ENCODE measurements around the gene NOXO1. TPM values are rescaled to one million over a fixed set of nuclear protein-coding genes. Genes with fewer than 3 reads are reported as not detected.

NOXO1 gene
- total RNA-seq, 2 donors from 2014 or later, result not detected

GRCh38 chr16:1949507-1949906 lies 31.8 kb downstream of the NOXO1 start:
- Histone ChIP-seq H3K27ac (no peak overlapping the region), H3K36me3 (no peaks in the 10 kb centered on the region), H3K9me3 (no peaks in the 10 kb centered on the region), H3K4me1 (ENCODE audit: control insufficient read depth in 1 of 2, low read depth in 2 of 2) (no peaks in the 10 kb centered on the region), H3K27me3 (replicated peaks; ENCODE audit: insufficient read depth) (no peaks in the 10 kb centered on the region), H3K4me3 (no peak overlapping the region)
- no peak for DNase-seq (ENCODE audit: low spot score)
- no peak for TF ChIP-seq CTCF (IDR thresholded peaks at IDR 0.05)
- no peak for ATAC-seq (ENCODE audit: insufficient number of reproducible peaks, low FRiP score, low read depth)

GRCh38 chr16:1947369-1947670 lies 33.9 kb downstream of the NOXO1 start:
- ATAC-seq (ENCODE audit: insufficient number of reproducible peaks, low FRiP score, low read depth) (no peak), DNase-seq (ENCODE audit: low spot score) (no peak)
- Histone ChIP-seq H3K4me3 (no peak overlapping the region), H3K27ac (no peak overlapping the region), H3K9me3 (no peaks in the 10 kb centered on the region), H3K27me3 (replicated peaks; ENCODE audit: insufficient read depth) (no peaks in the 10 kb centered on the region), H3K36me3 (no peaks in the 10 kb centered on the region), H3K4me1 (ENCODE audit: control insufficient read depth in 1 of 2, low read depth in 2 of 2) (peaks cover 0 to 2% of the 10 kb centered on the region in 2 donors)
- no peak for TF ChIP-seq CTCF (IDR thresholded peaks at IDR 0.05)

GRCh38 chr16:1946495-1947368 lies 34.5 kb downstream of the NOXO1 start:
- no peak for ATAC-seq (ENCODE audit: insufficient number of reproducible peaks, low FRiP score, low read depth)
- H3K27ac ChIP-seq, result no peak overlapping the region
- H3K4me3 ChIP-seq, result no peak overlapping the region
- peaks cover 3 to 8% of the 10 kb centered on the region in 2 donors for H3K4me1 ChIP-seq (ENCODE audit: control insufficient read depth in 1 of 2, low read depth in 2 of 2)
- H3K27me3 ChIP-seq (replicated peaks; ENCODE audit: insufficient read depth), result no peaks in the 10 kb centered on the region
- no peak for TF ChIP-seq CTCF (IDR thresholded peaks at IDR 0.05)
- H3K36me3 ChIP-seq, result no peaks in the 10 kb centered on the region
- no peak for DNase-seq (ENCODE audit: low spot score)
- H3K9me3 ChIP-seq, result no peaks in the 10 kb centered on the region

- DNase-seq (ENCODE audit: low spot score) (no peak), ATAC-seq (ENCODE audit: insufficient number of reproducible peaks, low FRiP score, low read depth) (no peak)
- H3K9me3 ChIP-seq, result no peaks in the 10 kb centered on the region
- H3K27me3 ChIP-seq (replicated peaks; ENCODE audit: insufficient read depth), result no peaks in the 10 kb centered on the region
- H3K4me3 ChIP-seq, result no peak overlapping the region
- no peak overlapping the region for H3K27ac ChIP-seq
- no peak for TF ChIP-seq CTCF (IDR thresholded peaks at IDR 0.05)
- peaks cover 3 to 13% of the 10 kb centered on the region in 2 donors for H3K4me1 ChIP-seq (ENCODE audit: control insufficient read depth in 1 of 2, low read depth in 2 of 2)
- peaks cover 2% of the 10 kb centered on the region for H3K36me3 ChIP-seq
Observed at GRCh38 chr16:1945559-1946391, 35.5 kb downstream of the NOXO1 start.

- H3K4me3 ChIP-seq, result no peak overlapping the region
- no peak for TF ChIP-seq CTCF (IDR thresholded peaks at IDR 0.05)
- ATAC-seq (ENCODE audit: insufficient number of reproducible peaks, low FRiP score, low read depth) (no peak), DNase-seq (ENCODE audit: low spot score) (no peak)
- no peaks in the 10 kb centered on the region for H3K27me3 ChIP-seq (replicated peaks; ENCODE audit: insufficient read depth)
- H3K27ac ChIP-seq, result no peak overlapping the region
- peaks cover 11% of the 10 kb centered on the region for H3K36me3 ChIP-seq
- no peaks in the 10 kb centered on the region for H3K9me3 ChIP-seq
- H3K4me1 ChIP-seq (ENCODE audit: control insufficient read depth in 1 of 2, low read depth in 2 of 2), result peaks cover 3 to 13% of the 10 kb centered on the region in 2 donors
Observed at GRCh38 chr16:1944612-1945199, 36.6 kb downstream of the NOXO1 start.

Measured in thoracic aorta (tissue), 2 donors.